HepG2 (cell line): ENCODE measurements around the gene TXNDC2. TPM values are rescaled to one million over a fixed set of nuclear protein-coding genes. Genes with fewer than 3 reads are reported as not detected.
"Not testable (repeated sequence)": the region's sequence is repeated elsewhere in the genome, so short reads cannot be mapped to it uniquely, and the experiment has no call there.

ENCODE experiments used
- ATAC-seq: fragments of 200-7000 bp; cut with Tn5 transposase; 3 replicates; pipeline ENCODE4 v1.9.1; 2020; ENCODE audit warnings: mild to moderate bottlenecking, moderate library complexity
- BruUV-seq: library from RNA; stranded (reverse); fragments of 400-500 nt; replicated peaks from 2 replicates; lab custom pipeline; 2021; lab: Mats Ljungman, UMichigan
- CTCF ChIA-PET: fragments of 300-600 bp; formaldehyde crosslinking; extraction: SDS; loops from one replicate; lab custom pipeline; 2021; ENCODE audit warnings: low total read pairs, inconsistent platforms, low intra/inter-chr PET ratio; lab: Yijun Ruan, JAX
- POLR2A ChIA-PET: fragments of 350-600 bp; sonication (Branson Sonifier 250); formaldehyde crosslinking; loops from one replicate; lab custom pipeline; 2020; ENCODE audit warnings: antibody characterized with exemption, inconsistent platforms; lab: Yijun Ruan, JAX
- DNase-seq: peaks from one replicate; pipeline ENCODE4 v3.0.0-alpha.2; 2015; ENCODE audit warnings: low spot score
- FAIRE-seq: peaks from 3 replicates; lab custom pipeline; 2011; peaks lifted over from hg19 to GRCh38; lab: Jason Lieb, UNC
- H2AFZ ChIP-seq: one replicate; pipeline ENCODE4 v1.6.1; 2011; ENCODE audit warnings: low read length, inconsistent platforms
- H3K27ac ChIP-seq: fragments of 300-600 bp; 3 replicates; pipeline ENCODE4 v1.8.0; 2011; ENCODE audit warnings: mixed run types, mild to moderate bottlenecking, mixed read lengths, low read length, inconsistent platforms; ENCODE audit not compliant: insufficient read depth; ENCODE audit errors: extremely low read length
- H3K27me3 ChIP-seq, 2 experiments: fragments of 200-600 bp in 1 of 2; 2 replicates in 1 of 2; 3 replicates in 1 of 2; pipeline versions ENCODE4 v1.6.0 to v1.8.0; 2011; ENCODE audit warnings: low read length in 2 of 2, mild to moderate bottlenecking in 2 of 2, moderate library complexity in 2 of 2, inconsistent platforms in 1 of 2; ENCODE audit not compliant: insufficient read depth in 2 of 2, control insufficient read depth in 1 of 2
- H3K36me3 ChIP-seq, 2 experiments: fragments of 200-600 bp in 1 of 2; replicated peaks in 1 of 2; 2 replicates in 1 of 2; 3 replicates in 1 of 2; pipeline versions ENCODE4 v1.5.1 to v1.8.0; 2011; ENCODE audit warnings: low read length in 2 of 2, inconsistent platforms in 1 of 2; ENCODE audit not compliant: insufficient read depth in 2 of 2, control insufficient read depth in 1 of 2
- H3K4me1 ChIP-seq: 2 replicates; pipeline ENCODE4 v1.5.1; 2012; ENCODE audit warnings: low read length, inconsistent platforms; ENCODE audit not compliant: insufficient read depth
- H3K4me2 ChIP-seq: 2 replicates; pipeline ENCODE4 v1.6.0; 2011; ENCODE audit warnings: low read depth, low read length, inconsistent platforms
- H3K4me3 ChIP-seq, 3 experiments: fragments of 200-600 bp in 1 of 3; sonication (generic), shearing (Covaris generic) in 1 of 3; replicated peaks in 1 of 3; 2 replicates each; pipeline ENCODE4 v1.5.1; 2011 to 2016; ENCODE audit warnings: low read length in 3 of 3, inconsistent platforms in 2 of 3, low read depth in 2 of 3, mild to moderate bottlenecking in 2 of 3, control low read depth in 1 of 3, mixed read lengths in 1 of 3; ENCODE audit not compliant: insufficient read depth in 1 of 3
- H3K79me2 ChIP-seq: one replicate; pipeline ENCODE4 v1.6.1; 2011; ENCODE audit warnings: low read length, inconsistent platforms; ENCODE audit not compliant: insufficient read depth
- H3K9ac ChIP-seq: 2 replicates; pipeline ENCODE4 v1.6.0; 2011; ENCODE audit warnings: mild to moderate bottlenecking, low read depth, low read length, inconsistent platforms; ENCODE audit not compliant: insufficient read depth
- H3K9me3 ChIP-seq: 2 replicates; pipeline ENCODE4 v1.5.1; 2012; ENCODE audit warnings: mild to moderate bottlenecking, low read length
- H4K20me1 ChIP-seq: 2 replicates; pipeline ENCODE4 v1.6.0; 2011; ENCODE audit warnings: inconsistent platforms, mild to moderate bottlenecking, low read length, moderate library complexity; ENCODE audit not compliant: insufficient read depth
- CEBPB ChIP-seq: IDR thresholded peaks from 2 replicates; pipeline ENCODE4 v1.6.1; 2011; ENCODE audit warnings: low read depth, low read length, improper control_type of control experiment, borderline replicate concordance
- CEBPG ChIP-seq: IDR thresholded peaks from 2 replicates; pipeline ENCODE4 v1.6.1; 2016
- RBM22 ChIP-seq: fragments of 200-400 bp; formaldehyde crosslinking; optimal IDR thresholded peaks from 2 replicates; pipeline ENCODE3; 2017; ENCODE audit warnings: mild to moderate bottlenecking, low read length, moderate library complexity
- ZBTB33 ChIP-seq: sonication (generic); formaldehyde crosslinking; IDR thresholded peaks from 2 replicates; pipeline ENCODE4 v1.4.0; 2020; ENCODE audit warnings: missing genetic modification reagents
- WGBS: methylation state at CpG from one replicate; pipeline ENCODE4 v1.1.6; 2017; ENCODE audit warnings: low lambda C conversion rate; 5-methylcytosine and 5-hydroxymethylcytosine counted together
- in situ Hi-C: cut with HindIII; loops from 2 replicates; pipeline ENCODE4 v1.10.0; 2017; ENCODE audit warnings: low pct_unique_long_range_greater_than_20kb; ENCODE audit not compliant: extremely low pct_ligation_motif_present
- intact Hi-C: fragments of 100-400 bp; cut with micrococcal nuclease; formaldehyde crosslinking; loops from one replicate; pipeline ENCODE4 v1.10.0; 2022; ENCODE audit not compliant: unreplicated experiment
- polyA plus RNA-seq, 8 experiments: library from polyadenylated mRNA; depleted of rRNA in 3 of 8; stranded (reverse) in 7 of 8; unstranded in 1 of 8; fragments of >200 nt; fragmentation: Illumina TruSeq in 4 of 8; extraction: Trizol in 4 of 8; gene quantifications; 2 replicates each; pipeline versions ENCODE4 v1.2.1 to v1.2.3, GENCODE V29; 2011 to 2016; ENCODE audit warnings: low read depth in 4 of 8, missing spikeins in 1 of 8, mixed read lengths in 1 of 8; ENCODE audit not compliant: insufficient read depth in 1 of 8
- total RNA-seq, 5 experiments: library from RNA; depleted of rRNA; stranded (reverse); fragments of >200 nt; fragmentation: Illumina TruSeq; extraction: Trizol; gene quantifications; 2 replicates each; pipeline ENCODE4 v1.2.3, GENCODE V29; 2016; ENCODE audit warnings: low read depth in 1 of 5

The TXNDC2 gene
- total and polyA plus RNA-seq, 2 of the 13 experiments (the other 11 are each of a cell fraction or from before 2014, with no cell fraction given) = not detected

GRCh38 chr18:9902264-9902663, 16.5 kb downstream of the TXNDC2 start:
- ATAC-seq, CTCF ChIA-PET, in situ Hi-C loops, H2AFZ ChIP-seq, DNase-seq, H3K4me3 ChIP-seq, FAIRE-seq, H3K9me3 ChIP-seq, H3K27ac ChIP-seq, H4K20me1 ChIP-seq, BruUV-seq, H3K27me3 ChIP-seq, H3K4me2 ChIP-seq, H3K36me3 ChIP-seq, intact Hi-C loops, H3K79me2 ChIP-seq, H3K9ac ChIP-seq: not testable (repeated sequence)
- POLR2A ChIA-PET = interaction anchor here (2.1 kb wide), 1 partner anchor 11 kb away, joined by 6 read pairs; the partner anchor contains the start of gene VAPA
- TF ChIP-seq ZBTB33 (CRISPR knock-in tag) (0 out of 2 replicates have a peak, but pooled peaks have one; percentile 33), CEBPB (peak; percentile 76), CEBPG (peak; percentile 70)
- WGBS = 42% methylated on average over 12 of the region's 14 CpGs
- H3K4me1 ChIP-seq = peaks cover 31% of the 10 kb centered on the region

- POLR2A ChIA-PET = interaction anchor here (2.1 kb wide), 1 partner anchor 11 kb away, joined by 6 read pairs; the partner anchor contains the start of gene VAPA
- intact Hi-C loops = no loop called here
- FAIRE-seq = no peak
- no peak overlapping the region for H2AFZ ChIP-seq
- H3K4me1 ChIP-seq = peaks cover 31% of the 10 kb centered on the region
- H3K27me3 ChIP-seq = no peaks in the 10 kb centered on the region; a peak in 1 of 5 replicates
- no peaks in the 10 kb centered on the region for H3K9me3 ChIP-seq
- 87% methylated on average over 10 of the region's 10 CpGs for WGBS
- no peak overlapping the region for H3K4me3 ChIP-seq
- no peak for ATAC-seq
- TF ChIP-seq RBM22 = no peak
- TF ChIP-seq, all 625 proteins: peak for 0
- no TSS peak for BruUV-seq
- no peaks in the 10 kb centered on the region for H3K79me2 ChIP-seq
- H3K9ac ChIP-seq = no peak overlapping the region
- no peak for DNase-seq
- in situ Hi-C loops = no loop called here
- no peak overlapping the region for H3K4me2 ChIP-seq
- no peaks in the 10 kb centered on the region for H3K36me3 ChIP-seq
- CTCF ChIA-PET = no interaction called here
- no peak overlapping the region for H3K27ac ChIP-seq
- H4K20me1 ChIP-seq = no peaks in the 10 kb centered on the region
Observed at GRCh38 chr18:9902832-9903231, 17.1 kb downstream of the TXNDC2 start.
